DND-41 (cell line): ENCODE measurements around the gene SPEM1.

ENCODE experiments used
- ATAC-seq: fragments of 200-7000 bp; cut with Tn5 transposase; 3 replicates; pipeline ENCODE4 v1.9.1; 2021; ENCODE audit warnings: low read depth; ENCODE audit not compliant: insufficient read depth
- DNase-seq: peaks from one replicate; pipeline ENCODE4 v3.0.0-alpha.2; 2020
- H2AFZ ChIP-seq: 2 replicates; pipeline ENCODE4 v1.6.0; 2012; ENCODE audit warnings: low read depth, low read length
- H3K27ac ChIP-seq: 2 replicates; pipeline ENCODE4 v1.5.1; 2012; ENCODE audit warnings: low read length, inconsistent platforms
- H3K27me3 ChIP-seq: fragments of 200-600 bp; sonication (generic); 2 replicates; pipeline ENCODE4 v1.6.0; 2012; ENCODE audit warnings: low read length, mild to moderate bottlenecking, inconsistent platforms; ENCODE audit not compliant: insufficient read depth, poor library complexity
- H3K36me3 ChIP-seq: 2 replicates; pipeline ENCODE4 v1.5.1; 2012; ENCODE audit warnings: low read length, inconsistent platforms; ENCODE audit not compliant: insufficient read depth
- H3K4me1 ChIP-seq: 2 replicates; pipeline ENCODE4 v1.5.1; 2012; ENCODE audit warnings: mild to moderate bottlenecking, low read length; ENCODE audit not compliant: insufficient read depth
- H3K4me2 ChIP-seq: 2 replicates; pipeline ENCODE4 v1.6.0; 2012; ENCODE audit warnings: mild to moderate bottlenecking, moderate library complexity, low read length, inconsistent platforms; ENCODE audit not compliant: insufficient read depth
- H3K4me3 ChIP-seq, 2 experiments: fragments of 200-600 bp in 1 of 2; shearing (Covaris generic) in 1 of 2; 2 replicates each; pipeline ENCODE4 v1.5.1; 2012 to 2016; ENCODE audit warnings: inconsistent platforms in 2 of 2, low read length in 2 of 2, mild to moderate bottlenecking in 2 of 2, low read depth in 1 of 2, moderate library complexity in 1 of 2
- H3K79me2 ChIP-seq: 2 replicates; pipeline ENCODE4 v1.6.0; 2012; ENCODE audit warnings: low read length, inconsistent platforms; ENCODE audit not compliant: insufficient read depth
- H3K9ac ChIP-seq: 2 replicates; pipeline ENCODE4 v1.6.0; 2012; ENCODE audit warnings: low read depth, mild to moderate bottlenecking, inconsistent platforms, low read length, moderate library complexity
- H3K9me3 ChIP-seq: 2 replicates; pipeline ENCODE4 v1.5.1; 2012; ENCODE audit warnings: low read length, moderate library complexity, mild to moderate bottlenecking, inconsistent platforms; ENCODE audit not compliant: insufficient read depth, severe bottlenecking
- H4K20me1 ChIP-seq: 2 replicates; pipeline ENCODE4 v1.6.0; 2012; ENCODE audit warnings: low read length; ENCODE audit not compliant: insufficient read depth
- CTCF ChIP-seq: IDR thresholded peaks from 2 replicates; pipeline ENCODE4 v1.5.1; 2012; ENCODE audit warnings: borderline replicate concordance, low read length, moderate library complexity, mild to moderate bottlenecking; ENCODE audit not compliant: poor library complexity, severe bottlenecking; ENCODE audit errors: extremely low read depth
- EZH2 ChIP-seq: IDR thresholded peaks from 3 replicates; pipeline ENCODE4 v1.6.1; 2012; ENCODE audit warnings: borderline replicate concordance, low read depth, mild to moderate bottlenecking, moderate library complexity, low read length, inconsistent platforms; ENCODE audit not compliant: severe bottlenecking

The SPEM1 gene

GRCh38 chr17:7426203-7426863, 6.2 kb downstream of the SPEM1 start:
- ATAC-seq, result no peak
- no peak overlapping the region for H3K4me2 ChIP-seq
- H3K27ac ChIP-seq, result no peak overlapping the region
- no peaks in the 10 kb centered on the region for H3K9me3 ChIP-seq
- no peak overlapping the region for H3K9ac ChIP-seq
- no peak overlapping the region for H2AFZ ChIP-seq
- H4K20me1 ChIP-seq, result no peaks in the 10 kb centered on the region; the same call in 1 of the 2 replicates
- H3K27me3 ChIP-seq, result no peaks in the 10 kb centered on the region
- H3K79me2 ChIP-seq, result no peaks in the 10 kb centered on the region
- no peak overlapping the region for H3K4me3 ChIP-seq
- H3K4me1 ChIP-seq, result no peaks in the 10 kb centered on the region
- DNase-seq, result no peak
- H3K36me3 ChIP-seq, result no peaks in the 10 kb centered on the region
- TF ChIP-seq EZH2 (no peak), CTCF (no peak)

GRCh38 chr17:7426896-7427489, 6.9 kb downstream of the SPEM1 start:
- DNase-seq, result no peak
- no peak for ATAC-seq
- Histone ChIP-seq H2AFZ (no peak overlapping the region), H3K4me1 (no peaks in the 10 kb centered on the region), H3K79me2 (no peaks in the 10 kb centered on the region), H4K20me1 (no peaks in the 10 kb centered on the region; the same call in 1 of the 2 replicates), H3K4me3 (no peak overlapping the region), H3K27me3 (no peaks in the 10 kb centered on the region), H3K27ac (no peak overlapping the region), H3K36me3 (no peaks in the 10 kb centered on the region), H3K9me3 (no peaks in the 10 kb centered on the region), H3K4me2 (no peak overlapping the region), H3K9ac (no peak overlapping the region)
- TF ChIP-seq EZH2 (no peak), CTCF (no peak)

GRCh38 chr17:7427549-7427948, 7.4 kb downstream of the SPEM1 start:
- Histone ChIP-seq H2AFZ (no peak overlapping the region), H3K4me3 (no peak overlapping the region), H3K79me2 (no peaks in the 10 kb centered on the region), H3K27me3 (no peaks in the 10 kb centered on the region), H3K4me1 (no peaks in the 10 kb centered on the region), H3K9ac (no peak overlapping the region), H3K9me3 (no peaks in the 10 kb centered on the region), H3K27ac (no peak overlapping the region), H3K36me3 (no peaks in the 10 kb centered on the region), H4K20me1 (no peaks in the 10 kb centered on the region; the same call in 1 of the 2 replicates), H3K4me2 (no peak overlapping the region)
- DNase-seq, result no peak
- TF ChIP-seq EZH2, result no peak
- no peak for TF ChIP-seq CTCF
- ATAC-seq, result no peak
